ENCODE measurements around the gene WDR7.

GRCh38 chr18:56652802-56653201, 1.6 kb downstream of the WDR7 start:
- no peak for TF ChIP-seq POLR2A (IDR thresholded peaks at IDR 0.05; ENCODE audit: borderline replicate concordance, extremely low read depth, insufficient read depth, insufficient read length)
- TF ChIP-seq, protein P1, sequence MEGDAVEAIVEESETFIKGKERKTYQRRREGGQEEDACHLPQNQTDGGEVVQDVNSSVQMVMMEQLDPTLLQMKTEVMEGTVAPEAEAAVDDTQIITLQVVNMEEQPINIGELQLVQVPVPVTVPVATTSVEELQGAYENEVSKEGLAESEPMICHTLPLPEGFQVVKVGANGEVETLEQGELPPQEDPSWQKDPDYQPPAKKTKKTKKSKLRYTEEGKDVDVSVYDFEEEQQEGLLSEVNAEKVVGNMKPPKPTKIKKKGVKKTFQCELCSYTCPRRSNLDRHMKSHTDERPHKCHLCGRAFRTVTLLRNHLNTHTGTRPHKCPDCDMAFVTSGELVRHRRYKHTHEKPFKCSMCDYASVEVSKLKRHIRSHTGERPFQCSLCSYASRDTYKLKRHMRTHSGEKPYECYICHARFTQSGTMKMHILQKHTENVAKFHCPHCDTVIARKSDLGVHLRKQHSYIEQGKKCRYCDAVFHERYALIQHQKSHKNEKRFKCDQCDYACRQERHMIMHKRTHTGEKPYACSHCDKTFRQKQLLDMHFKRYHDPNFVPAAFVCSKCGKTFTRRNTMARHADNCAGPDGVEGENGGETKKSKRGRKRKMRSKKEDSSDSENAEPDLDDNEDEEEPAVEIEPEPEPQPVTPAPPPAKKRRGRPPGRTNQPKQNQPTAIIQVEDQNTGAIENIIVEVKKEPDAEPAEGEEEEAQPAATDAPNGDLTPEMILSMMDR (IDR thresholded peaks at IDR 0.05 in 2 of 3, conservative IDR thresholded peaks at IDR 0.05 in 1 of 3; ENCODE audit: borderline replicate concordance in 1 of 3, insufficient read depth in 1 of 3, low read depth in 2 of 3, low read length in 2 of 3) = no peak
